GM21515 (cell line): ENCODE data around the gene NBPF3.
"Not testable (repeated sequence)": the region's sequence is repeated elsewhere in the genome, so short reads cannot be mapped to it uniquely, and the experiment has no call there.

Experiments used
- ATAC-seq: cut with Tn5 transposase; IDR thresholded peaks from one replicate; pipeline ENCODE4 v1.9.1; 2021; ENCODE audit not compliant: unreplicated experiment

NBPF3 gene

GRCh38 chr1:21517161-21517589 is 77.2 kb downstream of the NBPF3 start:
- no peak for ATAC-seq

GRCh38 chr1:21517660-21518480 is 77.9 kb downstream of the NBPF3 start:
- no peak for ATAC-seq

DNA sequence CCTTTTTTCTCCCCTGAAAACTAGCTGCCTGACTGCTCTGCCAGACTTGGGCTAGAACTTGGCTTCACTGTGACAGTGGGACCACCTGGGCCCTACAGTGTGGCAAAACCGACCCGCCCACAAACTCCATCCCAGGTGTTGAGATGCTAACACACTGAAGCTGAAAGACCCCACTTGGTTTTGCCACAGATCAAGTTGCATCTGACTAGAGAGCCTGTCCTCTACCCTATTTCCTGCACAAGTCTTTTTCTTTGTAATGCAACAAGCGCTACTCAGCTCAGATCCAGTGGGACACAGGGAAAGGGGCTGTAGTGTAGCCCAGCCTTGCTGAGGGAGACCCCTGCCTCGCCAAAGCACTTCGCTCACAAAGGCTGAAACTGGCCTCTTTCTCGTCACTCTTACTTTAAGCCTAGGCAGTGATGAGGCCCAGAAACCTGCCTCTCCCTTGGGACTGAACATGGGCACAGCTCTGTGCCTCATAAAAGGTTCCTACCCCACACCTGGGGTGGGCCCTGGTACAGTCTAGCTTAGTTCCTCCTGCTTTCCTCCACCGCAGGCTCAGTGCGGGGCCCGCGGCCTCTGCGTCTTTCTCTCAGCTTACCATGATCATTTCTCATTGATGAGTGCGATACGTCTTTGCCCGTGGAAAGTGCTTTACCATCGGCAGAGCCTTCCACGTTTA is 79.0 kb downstream of the NBPF3 start:
- ATAC-seq = no peak

- ATAC-seq = not testable (repeated sequence)
Observed at GRCh38 chr1:21519486-21520070, 79.6 kb downstream of the NBPF3 start.

DNA sequence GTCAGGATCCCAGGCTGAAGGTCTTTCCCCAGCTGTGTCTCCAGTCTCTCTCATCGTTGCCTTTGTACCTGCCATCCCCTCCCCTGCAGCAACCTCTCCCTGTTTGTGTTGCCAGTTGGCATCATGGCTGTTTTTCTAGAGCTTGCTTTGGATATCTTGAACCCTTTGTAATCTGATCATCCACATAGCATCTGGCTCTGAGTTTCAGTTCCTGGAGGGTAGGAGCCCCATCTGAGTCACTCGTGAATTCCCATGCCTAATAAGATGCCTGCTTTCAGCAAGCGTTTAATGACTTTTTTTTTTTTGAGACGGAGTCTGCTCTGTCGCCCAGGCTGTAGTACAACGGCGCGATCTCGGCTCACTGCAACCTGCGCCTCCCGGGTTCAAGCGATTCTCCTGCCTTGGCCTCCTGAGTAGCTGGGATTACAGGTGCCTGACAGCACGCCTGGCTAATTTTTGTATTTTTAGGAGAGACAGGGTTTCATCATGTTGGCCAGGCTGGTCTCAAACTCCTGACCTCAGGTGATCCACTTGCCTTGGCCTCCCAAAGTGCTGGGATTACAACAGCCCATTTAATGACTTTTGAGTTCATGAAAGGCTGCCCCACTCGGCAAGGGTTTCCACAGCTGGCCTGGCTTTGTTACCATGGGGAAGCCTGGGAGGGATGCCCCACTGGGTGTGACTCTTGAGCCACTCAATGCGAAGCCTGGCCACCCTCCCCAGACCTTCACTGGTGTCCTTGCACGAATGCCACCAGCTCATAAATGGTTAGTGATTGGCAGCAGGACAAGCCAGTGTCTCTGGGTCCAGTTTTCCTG is 81.2 kb downstream of the NBPF3 start:
- no peak for ATAC-seq

DNA sequence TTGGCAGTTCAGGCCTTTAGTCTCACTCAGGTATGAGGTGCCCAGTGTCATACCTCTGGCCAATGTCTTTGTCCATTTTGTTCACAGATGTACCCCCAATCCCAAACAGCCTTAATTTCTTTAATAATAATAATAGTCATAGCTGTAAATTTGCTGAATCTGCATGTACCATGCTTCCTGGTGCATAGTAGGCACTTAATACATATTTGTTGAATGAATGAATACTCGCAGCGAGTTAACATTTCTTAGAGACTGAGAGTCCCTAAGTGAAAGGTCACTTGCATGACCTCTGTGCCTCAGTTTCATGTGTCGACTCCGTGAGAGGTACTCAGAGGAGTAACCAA is 81.8 kb downstream of the NBPF3 start:
- ATAC-seq = no peak

GRCh38 chr1:21522525-21523038 is 82.6 kb downstream of the NBPF3 start:
- no peak for ATAC-seq

DNA sequence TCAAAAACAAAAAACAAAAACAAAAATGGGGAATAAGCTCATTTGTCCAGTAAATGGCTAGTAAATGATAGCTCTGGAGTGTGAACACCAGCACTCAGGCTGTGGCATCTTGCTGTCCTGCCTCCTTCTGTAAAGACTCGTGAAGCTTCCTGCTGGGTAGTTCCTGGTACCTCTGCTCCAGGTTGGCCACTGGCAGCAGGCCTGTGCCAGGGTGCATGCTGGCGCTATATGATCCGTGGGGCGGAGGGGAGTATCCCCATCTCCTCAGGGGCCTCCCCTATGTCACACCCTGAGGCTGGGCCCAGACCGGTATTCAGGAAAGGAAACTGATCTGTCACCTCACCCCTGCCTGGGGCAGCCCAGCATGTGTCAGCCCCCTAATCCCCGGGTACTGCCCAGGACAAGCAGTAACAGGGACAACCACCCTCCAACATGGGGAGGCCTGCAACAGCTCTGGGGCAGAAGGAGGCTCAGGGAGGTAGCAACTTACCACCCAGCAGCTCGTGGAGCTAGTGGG is 83.4 kb downstream of the NBPF3 start:
- no peak for ATAC-seq

DNA sequence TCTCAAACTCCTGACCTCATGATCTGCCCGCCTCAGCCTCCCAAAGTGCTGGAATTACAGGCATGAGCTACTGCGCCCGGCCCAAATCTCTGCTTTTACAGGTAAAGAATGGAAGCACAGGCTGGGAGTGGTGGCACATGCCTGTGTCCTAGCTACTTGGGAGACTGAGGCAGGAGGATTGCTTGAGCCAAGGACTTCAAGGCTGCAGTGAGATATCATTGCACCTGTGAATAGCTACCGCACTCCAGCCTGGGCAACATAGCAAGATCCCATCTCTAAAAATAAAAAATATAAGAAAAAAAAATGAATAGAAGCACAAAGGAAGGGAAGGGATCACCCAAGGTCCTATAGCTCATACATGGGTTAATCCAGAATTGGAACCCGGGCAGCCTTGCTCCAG is 84.3 kb downstream of the NBPF3 start:
- no peak for ATAC-seq

DNA sequence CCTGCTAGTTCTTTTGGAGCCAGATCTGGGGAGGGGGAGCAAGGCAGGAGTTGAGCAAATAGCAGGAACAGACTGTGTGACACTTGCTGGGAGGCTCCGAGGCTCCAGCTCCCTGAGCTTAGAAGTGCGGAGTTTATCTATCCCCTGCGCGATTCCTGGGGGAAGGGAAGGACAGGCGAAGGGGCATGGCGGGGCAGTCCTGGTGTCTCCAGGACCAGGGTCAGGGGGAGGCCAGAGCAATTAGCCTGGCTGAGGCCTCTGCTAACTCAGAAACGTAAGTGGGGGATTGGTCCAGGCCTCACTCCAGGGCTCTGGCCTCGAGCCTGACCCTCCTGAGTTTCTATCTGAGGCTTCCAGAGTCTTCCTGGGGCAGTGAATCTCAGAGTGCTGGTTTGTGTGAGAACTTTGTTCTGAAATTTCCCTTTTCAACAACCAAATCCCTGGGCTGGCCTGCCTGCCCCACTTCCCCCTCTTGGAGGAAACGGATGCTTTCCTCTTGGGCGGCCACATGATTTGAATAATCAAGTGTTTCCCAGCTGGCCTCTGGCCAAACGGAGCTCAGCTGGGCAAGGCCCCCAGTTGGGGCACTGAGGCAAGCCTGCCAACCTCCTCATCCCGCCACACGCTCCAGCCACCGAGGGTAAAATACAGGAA is 84.9 kb downstream of the NBPF3 start:
- no peak for ATAC-seq

DNA sequence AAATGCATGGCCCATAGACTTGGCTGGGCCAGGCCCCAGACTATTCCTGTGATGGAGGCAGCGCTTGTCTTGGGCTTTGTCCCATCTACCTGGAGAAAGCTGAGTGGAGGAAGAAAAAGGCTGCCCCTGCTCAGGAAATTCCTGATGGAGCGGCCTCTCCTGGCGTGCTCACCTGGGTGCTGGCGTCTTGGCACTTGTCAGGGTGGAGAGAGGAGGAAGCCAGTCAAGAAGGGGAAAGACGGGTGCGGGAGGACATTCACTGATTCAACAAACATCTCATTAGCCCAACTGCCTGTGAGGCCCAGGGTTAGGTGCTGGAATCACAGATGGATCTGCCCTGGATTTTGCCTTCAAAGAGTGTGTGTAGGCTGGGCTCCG is 85.4 kb downstream of the NBPF3 start:
- no peak for ATAC-seq

GRCh38 chr1:21526441-21526840 is 86.5 kb downstream of the NBPF3 start:
- no peak for ATAC-seq

GRCh38 chr1:21530368-21531016 is 90.6 kb downstream of the NBPF3 start:
- no peak for ATAC-seq

DNA sequence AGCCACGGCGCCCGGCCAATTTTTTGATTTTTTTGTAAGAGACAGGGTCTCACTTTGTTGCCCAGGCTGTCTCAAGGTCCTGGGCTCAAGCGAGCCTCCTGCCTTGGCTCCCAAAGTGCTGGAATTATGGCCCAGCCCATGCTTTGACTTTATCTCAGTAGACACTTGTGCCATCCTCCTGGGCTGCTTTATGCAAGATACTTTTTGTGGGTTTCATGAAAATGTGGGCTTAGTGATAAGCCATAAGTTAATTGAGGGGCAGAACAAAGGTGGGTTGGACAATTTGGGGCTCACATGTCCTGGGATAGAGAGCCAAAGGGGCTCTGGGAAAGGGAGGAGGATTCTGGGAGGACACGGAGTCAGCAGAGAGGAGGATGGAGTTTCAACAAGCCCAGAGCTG is 91.3 kb downstream of the NBPF3 start:
- no peak for ATAC-seq

DNA sequence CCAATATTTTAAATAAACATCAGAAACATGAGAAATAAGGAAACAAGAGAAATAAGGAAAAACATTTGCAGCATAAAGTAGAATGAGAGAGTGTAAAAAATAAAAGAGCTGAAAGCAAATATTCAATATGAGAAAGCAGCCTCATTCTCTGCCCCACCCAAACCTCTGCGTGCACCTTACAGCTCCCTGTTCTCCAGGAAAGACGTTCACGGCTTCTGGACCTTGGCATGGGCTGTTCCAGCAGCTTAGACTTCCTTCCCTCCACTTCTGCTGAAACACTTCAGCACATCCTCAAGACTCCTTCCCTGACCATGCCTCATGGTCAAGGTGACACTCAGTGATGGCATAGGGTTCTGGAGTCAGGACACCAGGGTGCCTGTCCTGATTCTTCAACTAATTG is 92.6 kb downstream of the NBPF3 start:
- ATAC-seq = no peak

- ATAC-seq = no peak
Observed at GRCh38 chr1:21532992-21533534, 93.1 kb downstream of the NBPF3 start.

DNA sequence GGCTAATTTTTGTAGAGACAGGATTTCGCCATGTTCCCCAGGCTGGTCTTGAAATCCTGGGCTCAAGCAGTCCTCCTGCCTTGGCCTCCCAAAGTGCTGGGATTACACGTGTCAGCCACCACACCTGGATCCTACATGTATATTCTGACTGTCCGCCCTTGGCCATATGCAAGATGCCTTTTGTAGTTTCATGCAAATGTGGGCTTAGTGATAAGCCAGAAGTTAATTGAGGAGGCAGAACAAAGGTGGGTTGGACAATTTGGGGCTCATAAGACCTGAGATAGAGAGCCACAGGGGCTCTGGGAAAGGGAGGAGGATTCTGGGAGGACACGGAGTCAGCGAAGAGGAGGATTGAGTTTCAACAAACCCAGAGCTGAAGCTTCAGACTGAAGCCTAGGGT is 94.2 kb downstream of the NBPF3 start:
- no peak for ATAC-seq
